ENCODE results near the gene ZNF407.

Gene ZNF407

GRCh38 chr18:74873629-74874028 is 276.0 kb downstream of the ZNF407 start:
- no peak overlapping the region for H2AFZ ChIP-seq (ENCODE audit: low read length)
- TF ChIP-seq EZH2 (optimal IDR thresholded peaks at IDR 0.05; ENCODE audit: low read depth, low read length): no peak
- H3K9ac ChIP-seq (ENCODE audit: low read length): no peak overlapping the region
- no peak overlapping the region for H3K4me3 ChIP-seq (ENCODE audit: low read length)
- no peaks in the 10 kb centered on the region for H3K9me2 ChIP-seq (replicated peaks; ENCODE audit: insufficient read depth, low read length)
- DNase-seq: no peak
- no peaks in the 10 kb centered on the region for H4K20me1 ChIP-seq (ENCODE audit: insufficient read depth, low read length)
- H3K27me3 ChIP-seq (replicated peaks; ENCODE audit: insufficient read depth, low read length): no peaks in the 10 kb centered on the region
- no peaks in the 10 kb centered on the region for H3K9me3 ChIP-seq (replicated peaks; ENCODE audit: insufficient read depth, low read length)
- no peaks in the 10 kb centered on the region for H3K79me2 ChIP-seq (ENCODE audit: low read length)
- no peaks in the 10 kb centered on the region for H3K36me3 ChIP-seq (replicated peaks; ENCODE audit: insufficient read depth, low read length)
- H3F3A ChIP-seq (ENCODE audit: insufficient read depth, low read length): peaks cover 22% of the 10 kb centered on the region
- H3K4me1 ChIP-seq (ENCODE audit: low read length): peaks cover 24% of the 10 kb centered on the region
- H3K27ac ChIP-seq (ENCODE audit: low read length): no peak overlapping the region
- H3K4me2 ChIP-seq (ENCODE audit: low read depth, low read length): no peak overlapping the region

GRCh38 chr18:74874351-74874750 is 276.7 kb downstream of the ZNF407 start:
- peaks cover 17% of the 10 kb centered on the region for H3K4me1 ChIP-seq (ENCODE audit: low read length)

GRCh38 chr18:74876630-74877243 is 279.1 kb downstream of the ZNF407 start:
- no peak overlapping the region for H3K27ac ChIP-seq (ENCODE audit: low read length)

More at GRCh38 chr18:74874351-74874750, 276.7 kb downstream of the ZNF407 start:
- Histone ChIP-seq H3K27ac (ENCODE audit: low read length) (no peak overlapping the region), H3K9me2 (replicated peaks; ENCODE audit: insufficient read depth, low read length) (no peaks in the 10 kb centered on the region), H4K20me1 (ENCODE audit: insufficient read depth, low read length) (no peaks in the 10 kb centered on the region), H3K36me3 (replicated peaks; ENCODE audit: insufficient read depth, low read length) (no peaks in the 10 kb centered on the region), H3K9me3 (replicated peaks; ENCODE audit: insufficient read depth, low read length) (no peaks in the 10 kb centered on the region), H3K79me2 (ENCODE audit: low read length) (no peaks in the 10 kb centered on the region), H3K9ac (ENCODE audit: low read length) (no peak overlapping the region), H3K27me3 (replicated peaks; ENCODE audit: insufficient read depth, low read length) (no peaks in the 10 kb centered on the region), H3F3A (ENCODE audit: insufficient read depth, low read length) (peaks cover 17% of the 10 kb centered on the region), H2AFZ (ENCODE audit: low read length) (no peak overlapping the region), H3K4me2 (ENCODE audit: low read depth, low read length) (no peak overlapping the region), H3K4me3 (ENCODE audit: low read length) (no peak overlapping the region)
- no peak for TF ChIP-seq EZH2phosphoT487 (IDR thresholded peaks at IDR 0.05; ENCODE audit: low read length)
- no peak for TF ChIP-seq CTCF (IDR thresholded peaks at IDR 0.05; ENCODE audit: low read length)
- TF ChIP-seq EZH2 (optimal IDR thresholded peaks at IDR 0.05; ENCODE audit: low read depth, low read length): no peak
- no peak for DNase-seq

More at GRCh38 chr18:74876630-74877243, 279.1 kb downstream of the ZNF407 start:
- TF ChIP-seq EZH2phosphoT487 (IDR thresholded peaks at IDR 0.05; ENCODE audit: low read length) (no peak), CTCF (IDR thresholded peaks at IDR 0.05; ENCODE audit: low read length) (no peak), EZH2 (optimal IDR thresholded peaks at IDR 0.05; ENCODE audit: low read depth, low read length) (no peak)
- H3K9ac ChIP-seq (ENCODE audit: low read length): no peak overlapping the region
- no peaks in the 10 kb centered on the region for H3K4me1 ChIP-seq (ENCODE audit: low read length)
- H3K4me3 ChIP-seq (ENCODE audit: low read length): no peak overlapping the region
- no peak overlapping the region for H2AFZ ChIP-seq (ENCODE audit: low read length)
- H3F3A ChIP-seq (ENCODE audit: insufficient read depth, low read length): no peaks in the 10 kb centered on the region
- H3K36me3 ChIP-seq (replicated peaks; ENCODE audit: insufficient read depth, low read length): no peaks in the 10 kb centered on the region
- H3K27me3 ChIP-seq (replicated peaks; ENCODE audit: insufficient read depth, low read length): no peaks in the 10 kb centered on the region
- H3K4me2 ChIP-seq (ENCODE audit: low read depth, low read length): no peak overlapping the region
- DNase-seq: no peak
- no peaks in the 10 kb centered on the region for H3K9me3 ChIP-seq (replicated peaks; ENCODE audit: insufficient read depth, low read length)
- no peaks in the 10 kb centered on the region for H3K9me2 ChIP-seq (replicated peaks; ENCODE audit: insufficient read depth, low read length)
- H4K20me1 ChIP-seq (ENCODE audit: insufficient read depth, low read length): no peaks in the 10 kb centered on the region
- H3K79me2 ChIP-seq (ENCODE audit: low read length): no peaks in the 10 kb centered on the region

All from MM.1S (cell line).